GM12872 (cell line): ENCODE data around the gene NDE1.

Experiments
- CTCF ChIP-seq: IDR thresholded peaks from 3 replicates; pipeline ENCODE4 v1.5.1; 2011; ENCODE audit warnings: low read depth, mild to moderate bottlenecking, low read length, moderate library complexity; ENCODE audit not compliant: insufficient read depth

The NDE1 gene

GRCh38 chr16:15643946-15644250 is 6.1 kb upstream of the NDE1 start:
- TF ChIP-seq CTCF: no peak

GRCh38 chr16:15644267-15644961 is 5.6 kb upstream of the NDE1 start:
- no peak for TF ChIP-seq CTCF

GRCh38 chr16:15647294-15648014 is 2.6 kb upstream of the NDE1 start:
- no peak for TF ChIP-seq CTCF

- no peak for TF ChIP-seq CTCF
Measured at GRCh38 chr16:15648135-15648730, 1.8 kb upstream of the NDE1 start.

- no peak for TF ChIP-seq CTCF
Measured at GRCh38 chr16:15649727-15650018, 372 bp upstream of the NDE1 start.

GRCh38 chr16:15650698-15651171 is 690 bp downstream of the NDE1 start:
- TF ChIP-seq CTCF: no peak

GRCh38 chr16:15652293-15653001 is 2.4 kb downstream of the NDE1 start:
- no peak for TF ChIP-seq CTCF
